Skeletal muscle tissue (tissue), 4 donors: ENCODE results near the gene GASK1A. TPM values are rescaled to one million over a fixed set of nuclear protein-coding genes. Genes with fewer than 3 reads are reported as not detected.
A peak's percentile ranks its signal among the peaks of the same experiment; 100 is the strongest.

Source experiments
- H3K27ac ChIP-seq: one replicate; pipeline ENCODE4 v1.7.0; 2013; ENCODE audit warnings: mild to moderate bottlenecking, low read depth, low read length, inconsistent platforms
- H3K27me3 ChIP-seq, 3 donors: one replicate each; pipeline ENCODE4 v1.7.0; 2013; ENCODE audit warnings: low read length in 3 of 3; ENCODE audit not compliant: control insufficient read depth in 3 of 3, insufficient read depth in 3 of 3
- H3K36me3 ChIP-seq, 3 donors: one replicate each; pipeline ENCODE4 v1.7.0; 2013; ENCODE audit warnings: low read length in 3 of 3; ENCODE audit not compliant: control insufficient read depth in 3 of 3, insufficient read depth in 3 of 3
- H3K4me1 ChIP-seq, 3 donors: one replicate each; pipeline ENCODE4 v1.7.0; 2013; ENCODE audit warnings: low read length in 3 of 3, mild to moderate bottlenecking in 3 of 3; ENCODE audit not compliant: control insufficient read depth in 3 of 3, insufficient read depth in 3 of 3
- H3K4me3 ChIP-seq, 3 donors: one replicate each; pipeline ENCODE4 v1.7.0; 2013; ENCODE audit warnings: low read length in 3 of 3
- H3K9ac ChIP-seq, 3 donors: one replicate each; pipeline ENCODE4 v1.7.0; 2013; ENCODE audit warnings: low read length in 3 of 3, mild to moderate bottlenecking in 3 of 3, moderate library complexity in 2 of 3, low read depth in 1 of 3
- H3K9me3 ChIP-seq, 3 donors: one replicate each; pipeline ENCODE4 v1.7.0; 2013; ENCODE audit warnings: low read length in 3 of 3; ENCODE audit not compliant: control insufficient read depth in 3 of 3
- total RNA-seq: library from RNA; depleted of rRNA; stranded (reverse); fragments of >200 nt; gene quantifications from one replicate; pipeline ENCODE4 v1.2.3, GENCODE V29; 2014
- donor health status: Osteomylitis.

Gene GASK1A
- total RNA-seq: 12.0 TPM

GRCh38 chr3:42979044-42979972, at the start of gene GASK1A:
GASK1A (plus strand) TSS chr3:42979311; CDS start chr3:42979643, 332 bp downstream.
- H3K27me3 ChIP-seq: peaks cover 3 to 13% (median 5%) of the 10 kb centered on the region in 3 donors
- peak within 1 kb of the TSS; percentile 70 to 80 (median 76) for H3K4me3 ChIP-seq
- H3K36me3 ChIP-seq: no peaks in the 10 kb centered on the region
- peaks cover 11 to 20% (median 13%) of the 10 kb centered on the region in 3 donors for H3K4me1 ChIP-seq
- no peak within 1 kb of the TSS for H3K27ac ChIP-seq
- H3K9ac ChIP-seq: peak within 1 kb of the TSS; percentile 30 to 71 (median 48)
- H3K9me3 ChIP-seq: peaks cover 0 to 5% (median 3%) of the 10 kb centered on the region in 3 donors

GRCh38 chr3:42934111-42934510, 45.0 kb upstream of the GASK1A start:
- no peak overlapping the region for H3K4me3 ChIP-seq
- H3K9ac ChIP-seq: no peak overlapping the region
- H3K36me3 ChIP-seq: no peaks in the 10 kb centered on the region
- H3K27ac ChIP-seq: no peak overlapping the region
- peaks cover 0 to 4% (median 0%) of the 10 kb centered on the region in 3 donors for H3K27me3 ChIP-seq
- H3K4me1 ChIP-seq: no peaks in the 10 kb centered on the region
- no peaks in the 10 kb centered on the region for H3K9me3 ChIP-seq

- H3K27ac ChIP-seq: no peak overlapping the region
- no peaks in the 10 kb centered on the region for H3K9me3 ChIP-seq
- H3K27me3 ChIP-seq: peaks cover 0 to 4% (median 0%) of the 10 kb centered on the region in 3 donors
- no peak overlapping the region for H3K4me3 ChIP-seq
- H3K9ac ChIP-seq: no peak overlapping the region
- no peaks in the 10 kb centered on the region for H3K4me1 ChIP-seq
- no peaks in the 10 kb centered on the region for H3K36me3 ChIP-seq
Observed at GRCh38 chr3:42934910-42935309, 44.2 kb upstream of the GASK1A start.

- H3K27ac ChIP-seq: no peak overlapping the region
- no peaks in the 10 kb centered on the region for H3K36me3 ChIP-seq
- H3K4me1 ChIP-seq: no peaks in the 10 kb centered on the region
- H3K4me3 ChIP-seq: no peak overlapping the region
- no peak overlapping the region for H3K9ac ChIP-seq
- H3K9me3 ChIP-seq: no peaks in the 10 kb centered on the region
- peaks cover 0 to 4% (median 0%) of the 10 kb centered on the region in 3 donors for H3K27me3 ChIP-seq
Observed at GRCh38 chr3:42935472-42935871, 43.6 kb upstream of the GASK1A start.

- Histone ChIP-seq H3K9me3 (no peaks in the 10 kb centered on the region), H3K4me3 (peak overlapping the region; percentile 53 to 59 (median 54)), H3K36me3 (peaks cover 0 to 2% (median 0%) of the 10 kb centered on the region in 3 donors), H3K4me1 (no peaks in the 10 kb centered on the region), H3K27ac (no peak overlapping the region), H3K27me3 (peaks cover 0 to 4% (median 0%) of the 10 kb centered on the region in 3 donors), H3K9ac (peak overlapping the region in 1 of 3 donors; percentile 17)
Observed at GRCh38 chr3:42936157-42936981, 42.7 kb upstream of the GASK1A start.

GRCh38 chr3:42937334-42937733, 41.8 kb upstream of the GASK1A start:
- H3K27ac ChIP-seq: no peak overlapping the region
- H3K36me3 ChIP-seq: peaks cover 0 to 8% (median 4%) of the 10 kb centered on the region in 3 donors
- no peaks in the 10 kb centered on the region for H3K9me3 ChIP-seq
- H3K9ac ChIP-seq: no peak overlapping the region
- H3K4me3 ChIP-seq: no peak overlapping the region
- peaks cover 0 to 4% (median 0%) of the 10 kb centered on the region in 3 donors for H3K27me3 ChIP-seq
- no peaks in the 10 kb centered on the region for H3K4me1 ChIP-seq

GRCh38 chr3:42942693-42943092, 36.4 kb upstream of the GASK1A start:
- Histone ChIP-seq H3K4me1 (no peaks in the 10 kb centered on the region), H3K9ac (no peak overlapping the region), H3K27ac (no peak overlapping the region), H3K36me3 (peaks cover 0 to 8% (median 4%) of the 10 kb centered on the region in 3 donors), H3K9me3 (no peaks in the 10 kb centered on the region), H3K27me3 (no peaks in the 10 kb centered on the region), H3K4me3 (no peak overlapping the region)

- Histone ChIP-seq H3K4me1 (no peaks in the 10 kb centered on the region), H3K9ac (no peak overlapping the region), H3K9me3 (no peaks in the 10 kb centered on the region), H3K27ac (no peak overlapping the region), H3K36me3 (peaks cover 0 to 6% (median 4%) of the 10 kb centered on the region in 3 donors), H3K4me3 (no peak overlapping the region), H3K27me3 (no peaks in the 10 kb centered on the region)
Observed at GRCh38 chr3:42946050-42946449, 33.1 kb upstream of the GASK1A start.

- Histone ChIP-seq H3K9ac (no peak overlapping the region), H3K4me1 (no peaks in the 10 kb centered on the region), H3K9me3 (no peaks in the 10 kb centered on the region), H3K36me3 (no peaks in the 10 kb centered on the region), H3K27me3 (no peaks in the 10 kb centered on the region), H3K27ac (no peak overlapping the region), H3K4me3 (no peak overlapping the region)
Observed at GRCh38 chr3:42957573-42957972, 21.5 kb upstream of the GASK1A start.
